ENCODE measurements around the gene ZNF883.

DNA sequence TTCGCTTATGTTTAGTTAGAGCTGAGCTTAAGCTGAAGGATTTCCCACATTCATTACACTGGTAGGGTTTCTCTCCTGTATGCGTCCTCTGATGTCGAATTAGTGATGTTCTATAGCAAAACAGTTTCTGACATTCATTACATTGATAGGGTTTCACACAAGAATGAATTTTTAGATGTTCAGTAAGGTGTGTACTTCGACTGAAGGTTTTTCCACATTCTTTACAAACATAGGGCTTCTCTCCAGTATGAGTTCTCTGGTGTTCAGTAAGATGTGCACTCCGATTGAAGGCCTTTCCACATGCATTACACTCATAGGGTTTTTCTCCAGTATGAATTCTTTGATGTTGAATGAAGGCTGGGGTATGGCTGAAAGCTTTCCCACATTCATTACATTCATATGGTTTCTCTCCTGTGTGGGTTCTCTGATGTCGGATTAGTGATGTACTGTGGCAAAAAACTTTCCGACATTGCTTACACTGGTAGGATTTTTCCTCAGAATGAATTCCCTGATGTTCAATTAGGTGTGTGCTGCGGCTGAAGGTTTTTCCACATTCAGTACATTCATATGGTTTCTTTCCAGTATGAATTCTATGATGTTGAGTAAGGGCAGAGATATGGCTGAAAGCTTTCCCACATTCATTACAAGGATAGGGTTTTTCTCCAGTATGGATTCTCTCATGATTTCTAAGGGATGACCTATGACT lies 14.6 kb downstream of the ZNF883 start:
- TF ChIP-seq ZNF384 (IDR thresholded peaks at IDR 0.05) (no peak), FOXK2 (IDR thresholded peaks at IDR 0.05) (no peak), SP1 (IDR thresholded peaks at IDR 0.05) (no peak), HDGF (IDR thresholded peaks at IDR 0.05; ENCODE audit: borderline replicate concordance) (no peak), ARNT (IDR thresholded peaks at IDR 0.05) (no peak), CTBP1 (IDR thresholded peaks at IDR 0.05; ENCODE audit: borderline replicate concordance) (no peak), SUZ12 (IDR thresholded peaks at IDR 0.05) (no peak)
